K562 (cell line): ENCODE results near the gene HMBS. TPM values are rescaled to one million over a fixed set of nuclear protein-coding genes. Genes with fewer than 3 reads are reported as not detected.
A peak's percentile ranks its signal among the peaks of the same experiment; 100 is the strongest.

Source experiments
- CHAMP1 ChIP-seq: fragments of 450-650 bp; IDR thresholded peaks from 2 replicates; pipeline ENCODE4 v1.6.1; 2016; ENCODE audit warnings: mild to moderate bottlenecking
- JUN ChIP-seq, 2 experiments: sonication (generic) in 1 of 2; formaldehyde crosslinking in 1 of 2; IDR thresholded peaks; 2 replicates each; pipeline versions ENCODE4 v1.6.1 to v1.8.0; 2012 to 2022; ENCODE audit warnings: borderline replicate concordance in 2 of 2, mild to moderate bottlenecking in 2 of 2, improper control_type of control experiment in 1 of 2, low read depth in 1 of 2, low read length in 1 of 2, missing genetic modification reagents in 1 of 2
- KAT7 ChIP-seq: sonication (generic); formaldehyde crosslinking; IDR thresholded peaks from 2 replicates; pipeline ENCODE4 v1.8.0; 2022; ENCODE audit warnings: missing genetic modification reagents, mild to moderate bottlenecking, borderline replicate concordance
- SAFB ChIP-seq: fragments of 200-400 bp; formaldehyde crosslinking; IDR thresholded peaks from 2 replicates; pipeline ENCODE4 v1.6.1; 2017; ENCODE audit warnings: low read depth, low read length, borderline replicate concordance
- ZBTB11 ChIP-seq, 3 experiments: fragments of 200-800 bp in 1 of 3; fragments of 250-450 bp in 1 of 3; fragments of 450-650 bp in 1 of 3; sonication (Bioruptor Pico) in 1 of 3; sonication (Bioruptor generic) in 1 of 3; formaldehyde crosslinking in 1 of 3; IDR thresholded peaks; 2 replicates each; pipeline versions ENCODE4 v1.6.1 to v1.8.0; 2016 to 2022; ENCODE audit warnings: mild to moderate bottlenecking in 2 of 3, missing genetic modification characterization in 2 of 3, missing compliant biosample characterization in 1 of 3, moderate library complexity in 1 of 3
- ZBTB40 ChIP-seq, 2 experiments: fragments of 450-650 bp in 1 of 2; sonication (generic) in 1 of 2; formaldehyde crosslinking in 1 of 2; IDR thresholded peaks; 2 replicates each; pipeline versions ENCODE4 v1.7.1 to v1.9.0; 2016 to 2022; ENCODE audit warnings: inconsistent platforms in 1 of 2, mild to moderate bottlenecking in 1 of 2, missing genetic modification reagents in 1 of 2
- ZFX ChIP-seq: sonication (generic); formaldehyde crosslinking; IDR thresholded peaks from 2 replicates; pipeline ENCODE4 v1.8.0; 2022; ENCODE audit warnings: mild to moderate bottlenecking, missing genetic modification reagents, moderate library complexity
- ZNF830 ChIP-seq: fragments of 250-450 bp; sonication (Bioruptor Pico); IDR thresholded peaks from 2 replicates; pipeline ENCODE4 v1.5.0; 2021; ENCODE audit warnings: mild to moderate bottlenecking
- polyA plus RNA-seq, 8 experiments: library from polyadenylated mRNA; depleted of rRNA in 4 of 8; stranded (reverse) in 5 of 8; unstranded in 3 of 8; fragments of >200 nt; fragmentation: Nextera tagmentation in 2 of 8; fragmentation: Illumina TruSeq in 1 of 8; extraction: Ambion mirVana in 2 of 8; extraction: Trizol in 1 of 8; gene quantifications; 2 replicates each; pipeline versions ENCODE4 v1.2.1 to v1.2.3, GENCODE V29; 2011 to 2014; ENCODE audit warnings: inconsistent platforms in 1 of 8, missing spikeins in 1 of 8
- total RNA-seq, 7 experiments: library from RNA; depleted of rRNA in 6 of 7; stranded (reverse); fragments of >200 nt in 6 of 7; fragmentation: Illumina TruSeq in 2 of 7; extraction: Trizol in 2 of 7; gene quantifications; 2 replicates each; pipeline versions ENCODE4 v1.2.1 to v1.2.3, GENCODE V29; 2011 to 2021; ENCODE audit warnings: low replicate concordance in 1 of 7

HMBS gene
- total and polyA plus RNA-seq, 9 of the 15 experiments (the other 6 are each of a cell fraction or from before 2014, with no cell fraction given): 56.9 to 385 (median 286) TPM

- TF ChIP-seq ZBTB40 (IDR thresholded peaks at IDR 0.05) (0 out of 2 replicates have a peak, but pooled peaks have one; percentile 26), ZBTB40 (CRISPR knock-in tag; IDR thresholded peaks at IDR 0.05) (peak; percentile 68), CHAMP1 (0 out of 2 replicates have a peak, but pooled peaks have one; percentile 57), KAT7 (CRISPR knock-in tag) (peak; percentile 100), JUN (IDR thresholded peaks at IDR 0.05; ENCODE audit: borderline replicate concordance, low read depth, low read length) (peak; percentile 38; the same call in 1 of the 2 replicates), JUN (CRISPR knock-in tag; IDR thresholded peaks at IDR 0.05; ENCODE audit: borderline replicate concordance) (no peak), SAFB (peak; percentile 42; the same call in 1 of the 2 replicates), ZFX (peak; percentile 97), ZNF830 (CRISPR knock-in tag) (peak; percentile 95), ZBTB11 (CRISPR knock-in tag; IDR thresholded peaks at IDR 0.05) (peak in 1 of 3 experiments; percentile 55; a peak in 1 of 6 replicates)
Observed at GRCh38 chr11:119095066-119095880, 10.6 kb downstream of the HMBS start (continued).
